ENCODE results near the gene ZCCHC24. TPM values are rescaled to one million over a fixed set of nuclear protein-coding genes. Genes with fewer than 3 reads are reported as not detected.

The ZCCHC24 gene
- total RNA-seq, 1 donor from 2014 or later: 34.7 TPM

DNA sequence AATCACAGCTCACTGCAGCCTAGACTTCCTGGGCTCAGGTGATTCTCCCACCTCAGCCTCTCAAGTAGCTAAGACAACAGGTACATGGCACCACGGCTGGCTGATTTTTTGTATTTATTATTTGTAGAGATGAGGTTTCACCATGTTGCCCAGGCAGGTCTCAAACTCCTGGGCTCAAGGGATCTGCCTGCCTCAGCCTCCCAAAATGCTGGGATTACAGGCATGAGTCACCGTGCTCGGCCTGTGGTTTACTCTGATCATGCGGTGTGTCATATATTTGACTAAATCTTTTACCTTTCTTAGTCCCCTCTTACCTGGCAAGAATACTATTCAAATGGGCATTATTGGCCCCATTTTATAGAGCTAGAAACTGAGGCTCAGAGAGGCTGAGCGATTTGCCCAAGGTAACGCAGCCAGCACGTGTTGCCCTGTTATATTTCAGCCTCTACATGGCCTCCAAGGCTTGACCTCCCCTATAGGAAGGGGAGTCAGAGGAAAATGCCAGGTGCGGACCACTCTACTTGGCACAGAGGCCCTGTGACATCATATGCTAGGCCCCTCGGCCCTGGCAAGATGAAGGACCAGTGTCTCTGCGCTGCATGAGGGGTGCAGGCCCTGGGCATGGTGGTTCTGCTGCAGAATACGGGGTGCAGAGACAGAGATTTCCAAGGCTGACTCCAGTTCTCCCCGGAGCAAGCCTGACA is 8.2 kb downstream of the ZCCHC24 start:
- intact Hi-C loops (cut with DNase I): no loop called here
- peaks cover 60% of the 10 kb centered on the region for H3K4me1 ChIP-seq

DNA sequence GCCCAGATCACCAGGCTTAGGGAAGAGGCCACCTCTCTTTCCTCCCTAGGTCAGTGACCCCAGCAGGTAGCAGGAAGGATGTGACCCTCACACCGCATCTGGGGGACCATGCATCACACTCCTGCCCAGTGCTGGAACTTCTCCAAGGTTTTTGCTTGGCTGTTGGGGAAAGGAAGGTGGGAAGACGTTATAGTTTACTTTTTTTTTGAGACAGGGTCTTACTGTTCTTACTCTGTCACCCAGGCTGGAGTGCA is 8.6 kb downstream of the ZCCHC24 start:
- Histone ChIP-seq H3K27ac (no peak overlapping the region), H3K27me3 (ENCODE audit: low read depth) (no peaks in the 10 kb centered on the region), H3K4me1 (peaks cover 65% of the 10 kb centered on the region), H3K4me3 (no peak overlapping the region), H3K9me3 (no peaks in the 10 kb centered on the region), H3K36me3 (peaks cover 27% of the 10 kb centered on the region)
- intact Hi-C loops (cut with DNase I): no loop called here
- no peak for DNase-seq
- TF ChIP-seq, protein P1, sequence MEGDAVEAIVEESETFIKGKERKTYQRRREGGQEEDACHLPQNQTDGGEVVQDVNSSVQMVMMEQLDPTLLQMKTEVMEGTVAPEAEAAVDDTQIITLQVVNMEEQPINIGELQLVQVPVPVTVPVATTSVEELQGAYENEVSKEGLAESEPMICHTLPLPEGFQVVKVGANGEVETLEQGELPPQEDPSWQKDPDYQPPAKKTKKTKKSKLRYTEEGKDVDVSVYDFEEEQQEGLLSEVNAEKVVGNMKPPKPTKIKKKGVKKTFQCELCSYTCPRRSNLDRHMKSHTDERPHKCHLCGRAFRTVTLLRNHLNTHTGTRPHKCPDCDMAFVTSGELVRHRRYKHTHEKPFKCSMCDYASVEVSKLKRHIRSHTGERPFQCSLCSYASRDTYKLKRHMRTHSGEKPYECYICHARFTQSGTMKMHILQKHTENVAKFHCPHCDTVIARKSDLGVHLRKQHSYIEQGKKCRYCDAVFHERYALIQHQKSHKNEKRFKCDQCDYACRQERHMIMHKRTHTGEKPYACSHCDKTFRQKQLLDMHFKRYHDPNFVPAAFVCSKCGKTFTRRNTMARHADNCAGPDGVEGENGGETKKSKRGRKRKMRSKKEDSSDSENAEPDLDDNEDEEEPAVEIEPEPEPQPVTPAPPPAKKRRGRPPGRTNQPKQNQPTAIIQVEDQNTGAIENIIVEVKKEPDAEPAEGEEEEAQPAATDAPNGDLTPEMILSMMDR (IDR thresholded peaks at IDR 0.05): no peak
- ATAC-seq: no peak

More for the DNA sequence above, 8.2 kb downstream of the ZCCHC24 start:
- ATAC-seq: no peak
- no peaks in the 10 kb centered on the region for H3K9me3 ChIP-seq
- H3K27ac ChIP-seq: peak overlapping the region; percentile 6
- H3K36me3 ChIP-seq: peaks cover 22% of the 10 kb centered on the region
- no peak overlapping the region for H3K4me3 ChIP-seq
- TF ChIP-seq, protein P1 (IDR thresholded peaks at IDR 0.05): no peak
- no peaks in the 10 kb centered on the region for H3K27me3 ChIP-seq (ENCODE audit: low read depth)
- no peak for DNase-seq

DNA sequence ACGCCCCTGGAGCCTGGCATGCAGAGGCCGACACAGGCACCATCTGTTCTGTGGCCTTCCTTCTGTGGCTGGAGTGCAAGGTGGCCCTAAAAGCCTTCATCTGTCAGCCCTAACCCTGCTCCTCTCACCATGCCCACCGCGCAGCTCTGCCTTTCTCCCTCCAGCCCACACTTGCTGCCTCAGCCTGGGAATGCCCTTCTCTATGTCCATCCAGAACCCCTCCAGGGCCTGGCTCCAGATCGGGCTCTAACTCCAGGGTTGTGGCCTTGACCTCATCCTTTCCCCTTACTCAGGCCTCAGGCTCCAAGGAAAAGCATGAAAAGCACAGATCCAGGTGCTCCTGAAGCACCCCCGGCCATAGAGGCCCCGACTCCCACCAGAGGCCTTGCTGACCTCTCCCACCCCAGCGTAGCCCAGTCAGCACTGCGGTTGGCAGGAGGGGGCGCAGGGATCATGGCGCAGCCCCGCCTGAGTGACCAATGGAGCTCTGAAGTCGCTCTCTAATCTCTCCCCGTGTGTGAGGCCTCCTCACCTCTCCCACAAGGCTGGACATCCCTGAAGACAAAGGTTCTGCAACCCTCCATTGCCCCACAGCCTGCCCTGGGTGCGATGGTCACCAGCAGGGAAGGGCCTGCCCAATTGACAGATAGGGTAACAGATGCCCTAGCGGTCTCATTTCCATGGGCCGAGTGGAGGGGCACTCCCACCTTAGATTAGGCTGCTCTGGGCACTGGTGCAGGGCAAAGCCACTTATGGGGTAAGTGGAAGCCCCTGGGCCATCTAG is 9.2 kb downstream of the ZCCHC24 start:
- DNase-seq (no peak), ATAC-seq (no peak)
- H3K4me1 ChIP-seq: peaks cover 65% of the 10 kb centered on the region
- no peaks in the 10 kb centered on the region for H3K27me3 ChIP-seq (ENCODE audit: low read depth)
- H3K4me3 ChIP-seq: no peak overlapping the region
- H3K36me3 ChIP-seq: peaks cover 32% of the 10 kb centered on the region
- intact Hi-C loops (cut with DNase I): no loop called here
- H3K9me3 ChIP-seq: no peaks in the 10 kb centered on the region
- peak overlapping the region; percentile 64 for H3K27ac ChIP-seq
- TF ChIP-seq, protein P1 (IDR thresholded peaks at IDR 0.05): no peak

DNA sequence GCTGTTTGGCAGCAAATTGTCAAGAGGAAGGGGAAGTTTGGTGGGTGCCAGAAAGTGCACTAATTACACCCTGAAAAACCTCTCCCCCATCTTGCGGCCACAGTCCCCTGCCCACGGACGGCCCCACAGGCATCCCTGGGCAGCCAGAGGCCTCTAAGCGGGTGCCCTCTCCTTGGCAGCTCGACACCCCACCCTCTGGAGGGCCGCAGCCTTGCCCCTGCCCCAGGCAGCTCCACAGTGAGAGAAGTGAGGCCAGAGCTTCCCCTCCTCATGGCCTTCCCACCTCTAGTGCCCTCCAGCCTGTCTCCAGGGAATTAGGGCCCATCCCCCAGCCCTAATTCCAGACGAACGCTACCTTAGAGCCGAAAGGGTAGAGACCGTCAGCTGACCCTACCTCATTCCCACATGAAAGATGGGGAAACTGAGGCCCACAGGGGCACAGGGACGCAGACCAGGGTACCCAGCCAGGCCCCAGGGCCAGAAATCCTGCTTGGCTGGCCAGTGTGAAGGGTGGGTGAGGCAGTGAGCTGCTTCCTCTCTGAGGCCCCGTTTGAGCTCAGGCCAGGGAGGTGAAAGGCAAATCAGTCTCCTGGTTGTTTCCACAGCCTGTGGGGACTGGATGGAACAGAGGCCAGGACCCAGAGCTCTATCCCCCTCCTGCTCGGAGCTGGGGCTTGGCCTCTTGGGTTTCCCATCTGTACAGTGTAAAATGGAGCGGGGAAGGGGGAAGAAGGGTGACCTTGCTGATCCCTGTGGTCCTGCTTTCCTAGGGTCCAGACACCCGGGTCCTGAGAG is 10.0 kb downstream of the ZCCHC24 start:
- peak; percentile 49 to 51 for ATAC-seq
- intact Hi-C loops (cut with DNase I): no loop called here
- peaks cover 39% of the 10 kb centered on the region for H3K36me3 ChIP-seq
- H3K27ac ChIP-seq: peak overlapping the region; percentile 64
- no peak for DNase-seq
- no peaks in the 10 kb centered on the region for H3K9me3 ChIP-seq
- H3K4me1 ChIP-seq: peaks cover 65% of the 10 kb centered on the region
- TF ChIP-seq, protein P1 (IDR thresholded peaks at IDR 0.05): no peak
- H3K27me3 ChIP-seq (ENCODE audit: low read depth): no peaks in the 10 kb centered on the region
- H3K4me3 ChIP-seq: peak overlapping the region; percentile 0

DNA sequence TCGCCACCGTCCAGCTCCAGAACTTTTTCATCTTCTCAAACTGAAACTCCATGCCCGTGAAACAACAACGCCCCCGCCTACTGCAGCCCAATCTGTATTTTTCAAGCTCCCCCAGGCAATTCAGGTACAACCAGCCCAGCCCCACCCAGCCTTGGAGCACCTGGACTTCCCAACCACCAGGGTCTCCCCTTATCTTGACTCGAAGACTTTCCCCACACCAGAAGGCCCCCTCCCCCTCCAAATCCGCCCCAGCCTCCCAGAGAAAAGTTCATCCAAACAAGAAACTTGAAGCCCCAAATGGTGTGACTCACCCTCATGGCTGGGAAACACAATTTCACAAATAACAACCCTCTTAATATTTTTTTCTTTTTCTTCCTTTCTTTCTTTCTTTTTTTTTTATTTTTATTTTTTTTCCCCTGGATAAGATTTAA is 10.6 kb downstream of the ZCCHC24 start:
- Histone ChIP-seq H3K36me3 (peaks cover 43% of the 10 kb centered on the region), H3K27me3 (ENCODE audit: low read depth) (no peaks in the 10 kb centered on the region), H3K9me3 (no peaks in the 10 kb centered on the region), H3K4me3 (peak overlapping the region; percentile 0), H3K4me1 (peaks cover 65% of the 10 kb centered on the region), H3K27ac (peak overlapping the region; percentile 64)
- intact Hi-C loops (cut with DNase I): no loop called here
- DNase-seq (no peak), ATAC-seq (no peak)
- TF ChIP-seq, protein P1 (IDR thresholded peaks at IDR 0.05): no peak
